ENCODE measurements around the gene IGFL2. TPM values are rescaled to one million over a fixed set of nuclear protein-coding genes. Genes with fewer than 3 reads are reported as not detected.

The IGFL2 gene
- total and polyA plus RNA-seq, 5 donors from 2014 or later, result 0.36 to 0.98 (median 0.94) TPM; not detected in 2

DNA sequence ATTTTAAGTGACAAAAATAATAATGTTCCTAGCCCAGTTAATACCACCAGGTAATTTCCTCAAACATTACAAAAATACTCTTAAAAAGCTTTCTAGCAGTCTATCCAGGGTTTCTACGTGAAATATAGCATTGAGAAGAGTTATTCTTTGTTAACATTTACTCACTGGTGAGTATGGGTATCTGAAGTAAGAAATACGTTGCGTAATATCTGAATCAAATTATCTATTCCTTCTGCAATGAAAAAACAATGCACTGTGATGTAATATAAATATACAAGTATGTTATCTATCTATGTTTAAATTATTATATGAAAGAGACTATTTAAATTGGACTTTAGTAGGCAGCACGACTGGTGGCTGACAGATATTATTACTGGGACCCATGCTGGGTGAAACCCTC, 5.7 kb upstream of the IGFL2 start:
- no peak overlapping the region for H3K4me3 Mint-ChIP-seq
- H3K27ac ChIP-seq (ENCODE audit: insufficient read depth, low read length, poor library complexity, severe bottlenecking), result no peak overlapping the region
- DNase-seq (no peak), ATAC-seq (ENCODE audit: low read depth in 2 of 2) (no peak)
- no peaks in the 10 kb centered on the region for H3K9me3 ChIP-seq (ENCODE audit: control insufficient read depth in 2 of 2, low read length in 2 of 2)
- no peak overlapping the region for H3K4me3 ChIP-seq (ENCODE audit: low read depth, low read length)
- H3K27me3 Mint-ChIP-seq, result peaks cover 34% of the 10 kb centered on the region
- peaks cover 0 to 2% (median 0%) of the 10 kb centered on the region in 7 donors for H3K9me3 Mint-ChIP-seq
- peaks cover 7% of the 10 kb centered on the region for H3K27me3 ChIP-seq (ENCODE audit: control insufficient read depth, insufficient read depth, low read length)
- no peaks in the 10 kb centered on the region for H3K4me1 Mint-ChIP-seq
- H3K36me3 ChIP-seq (ENCODE audit: control insufficient read depth, insufficient read depth, low read length), result no peaks in the 10 kb centered on the region
- no peak overlapping the region for H3K27ac Mint-ChIP-seq
- H3K4me1 ChIP-seq (ENCODE audit: control insufficient read depth, insufficient read depth, low read length, poor library complexity, severe bottlenecking), result no peaks in the 10 kb centered on the region
- H3K36me3 Mint-ChIP-seq, result no peaks in the 10 kb centered on the region

DNA sequence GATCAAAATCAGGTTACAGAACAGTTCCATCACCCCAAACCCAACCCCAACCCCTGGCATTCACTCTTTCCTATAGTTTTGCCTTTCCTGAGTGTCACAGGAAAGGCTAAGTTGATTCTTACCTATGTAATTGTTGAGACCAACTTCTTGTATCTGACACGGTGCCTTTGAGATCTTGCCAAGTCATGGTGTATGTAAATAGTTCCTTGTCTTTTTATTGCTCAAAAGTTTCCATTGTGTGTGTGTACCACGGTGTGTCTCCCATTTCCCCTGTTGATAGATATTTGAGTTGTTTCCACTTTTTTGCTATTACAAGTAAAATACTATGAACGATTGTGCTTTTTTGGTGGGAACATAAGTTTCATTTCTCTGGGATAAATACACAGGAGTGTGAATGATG, 3.3 kb upstream of the IGFL2 start:
- H3K36me3 Mint-ChIP-seq, result no peaks in the 10 kb centered on the region
- no peak for ATAC-seq (ENCODE audit: low read depth in 2 of 2)

DNA sequence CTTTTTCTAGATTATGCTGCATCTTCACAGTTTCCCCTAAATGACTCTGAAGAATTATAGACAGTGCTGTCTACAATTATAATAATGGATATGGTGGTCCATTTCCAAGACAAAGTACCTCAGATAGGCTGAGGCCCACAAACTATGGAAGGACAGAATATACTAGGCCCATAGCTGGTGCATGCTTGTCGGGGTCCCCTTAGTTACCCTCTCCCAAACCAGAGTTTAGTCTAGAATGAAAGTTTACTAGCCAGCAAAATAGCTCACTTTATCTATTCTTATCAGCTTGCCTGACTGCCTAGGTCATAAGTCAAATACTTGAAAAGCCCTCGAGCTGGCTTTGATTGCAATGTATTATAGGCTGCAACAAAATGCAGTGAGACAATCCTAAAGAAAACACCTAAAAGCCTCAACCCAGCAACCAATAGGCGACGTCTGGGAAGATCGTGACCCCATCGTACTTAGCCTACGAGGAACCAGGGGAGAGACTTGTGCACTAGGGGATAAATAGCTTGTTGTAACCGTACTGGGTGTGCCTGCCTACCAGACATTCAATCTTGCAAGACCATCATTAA, 785 bp upstream of the IGFL2 start:
- H3K4me1 Mint-ChIP-seq, result no peaks in the 10 kb centered on the region
- peaks cover 7% of the 10 kb centered on the region for H3K27me3 ChIP-seq (ENCODE audit: control insufficient read depth, insufficient read depth, low read length)
- peaks cover 41% of the 10 kb centered on the region for H3K27me3 Mint-ChIP-seq
- H3K9me3 ChIP-seq (ENCODE audit: control insufficient read depth in 2 of 2, low read length in 2 of 2), result no peaks in the 10 kb centered on the region
- no peak overlapping the region for H3K4me3 Mint-ChIP-seq
- no peaks in the 10 kb centered on the region for H3K36me3 Mint-ChIP-seq
- DNase-seq, result no peak
- no peaks in the 10 kb centered on the region for H3K4me1 ChIP-seq (ENCODE audit: control insufficient read depth, insufficient read depth, low read length, poor library complexity, severe bottlenecking)
- H3K4me3 ChIP-seq (ENCODE audit: low read depth, low read length), result no peak overlapping the region
- no peak overlapping the region for H3K27ac Mint-ChIP-seq
- no peak for ATAC-seq (ENCODE audit: low read depth in 2 of 2)
- no peak overlapping the region for H3K27ac ChIP-seq (ENCODE audit: insufficient read depth, low read length, poor library complexity, severe bottlenecking)
- no peaks in the 10 kb centered on the region for H3K36me3 ChIP-seq (ENCODE audit: control insufficient read depth, insufficient read depth, low read length)
- H3K9me3 Mint-ChIP-seq, result peaks cover 0 to 3% (median 0%) of the 10 kb centered on the region in 7 donors

More for the DNA sequence above, 3.3 kb upstream of the IGFL2 start:
- H3K27ac Mint-ChIP-seq, result no peak overlapping the region
- H3K4me1 ChIP-seq (ENCODE audit: control insufficient read depth, insufficient read depth, low read length, poor library complexity, severe bottlenecking), result no peaks in the 10 kb centered on the region
- peaks cover 0 to 3% (median 0%) of the 10 kb centered on the region in 7 donors for H3K9me3 Mint-ChIP-seq
- H3K27me3 ChIP-seq (ENCODE audit: control insufficient read depth, insufficient read depth, low read length), result peaks cover 4% of the 10 kb centered on the region
- no peaks in the 10 kb centered on the region for H3K36me3 ChIP-seq (ENCODE audit: control insufficient read depth, insufficient read depth, low read length)
- no peak overlapping the region for H3K4me3 ChIP-seq (ENCODE audit: low read depth, low read length)
- no peak for DNase-seq
- peaks cover 51% of the 10 kb centered on the region for H3K27me3 Mint-ChIP-seq
- H3K4me1 Mint-ChIP-seq, result no peaks in the 10 kb centered on the region
- no peak overlapping the region for H3K27ac ChIP-seq (ENCODE audit: insufficient read depth, low read length, poor library complexity, severe bottlenecking)
- H3K9me3 ChIP-seq (ENCODE audit: control insufficient read depth in 2 of 2, low read length in 2 of 2), result no peaks in the 10 kb centered on the region
- H3K4me3 Mint-ChIP-seq, result no peak overlapping the region

DNA sequence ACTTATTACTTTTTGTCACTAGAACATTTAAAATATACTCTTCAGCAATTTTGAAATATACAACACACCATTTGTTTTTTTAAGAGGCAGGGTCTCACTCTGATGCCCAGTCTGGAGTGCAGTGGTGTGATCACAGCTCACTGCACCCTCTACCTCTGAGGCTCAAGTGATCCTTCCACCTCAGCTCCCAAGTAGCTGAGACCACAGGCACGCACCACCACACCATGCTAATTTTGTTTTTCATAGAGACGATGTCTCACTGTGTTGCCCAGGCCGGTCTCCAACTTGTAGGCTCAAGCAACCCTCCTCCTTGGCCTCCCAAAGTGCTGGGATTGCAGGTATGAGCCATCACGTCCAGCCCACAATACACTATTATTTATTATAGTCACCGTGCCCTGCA, 2.6 kb downstream of the IGFL2 start:
- no peaks in the 10 kb centered on the region for H3K4me1 Mint-ChIP-seq
- H3K9me3 Mint-ChIP-seq, result peaks cover 0 to 3% (median 0%) of the 10 kb centered on the region in 7 donors
- DNase-seq (no peak), ATAC-seq (ENCODE audit: low read depth in 2 of 2) (no peak)
- H3K4me3 Mint-ChIP-seq, result no peak overlapping the region
- peaks cover 42% of the 10 kb centered on the region for H3K27me3 Mint-ChIP-seq
- Histone ChIP-seq H3K4me1 (ENCODE audit: control insufficient read depth, insufficient read depth, low read length, poor library complexity, severe bottlenecking) (no peaks in the 10 kb centered on the region), H3K27ac (ENCODE audit: insufficient read depth, low read length, poor library complexity, severe bottlenecking) (no peak overlapping the region), H3K27me3 (ENCODE audit: control insufficient read depth, insufficient read depth, low read length) (peaks cover 11% of the 10 kb centered on the region), H3K36me3 (ENCODE audit: control insufficient read depth, insufficient read depth, low read length) (no peaks in the 10 kb centered on the region), H3K4me3 (ENCODE audit: low read depth, low read length) (no peak overlapping the region), H3K9me3 (ENCODE audit: control insufficient read depth in 2 of 2, low read length in 2 of 2) (no peaks in the 10 kb centered on the region)
- H3K36me3 Mint-ChIP-seq, result no peaks in the 10 kb centered on the region
- H3K27ac Mint-ChIP-seq, result no peak overlapping the region

DNA sequence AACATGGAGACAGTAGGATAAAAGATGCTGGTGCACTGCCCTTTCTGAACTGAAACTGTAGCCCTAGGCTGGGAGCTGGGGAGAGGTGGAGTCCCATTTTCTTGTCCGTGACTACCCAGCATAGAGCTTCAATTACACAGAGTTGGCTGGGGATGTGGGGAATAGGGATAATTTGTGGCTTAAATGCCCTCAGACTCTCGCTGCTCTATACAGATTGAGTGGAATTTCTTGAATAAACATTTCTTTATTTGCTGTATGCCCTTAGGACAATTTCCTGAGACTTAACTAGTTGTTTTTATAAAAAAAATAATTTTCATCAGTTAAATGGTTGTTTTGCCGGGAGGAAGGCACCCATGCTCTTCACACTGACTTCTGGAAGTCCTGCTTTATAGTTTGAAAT, 7.2 kb downstream of the IGFL2 start:
- Histone ChIP-seq H3K36me3 (ENCODE audit: control insufficient read depth, insufficient read depth, low read length) (no peaks in the 10 kb centered on the region), H3K27ac (ENCODE audit: insufficient read depth, low read length, poor library complexity, severe bottlenecking) (no peak overlapping the region), H3K27me3 (ENCODE audit: control insufficient read depth, insufficient read depth, low read length) (peaks cover 17% of the 10 kb centered on the region), H3K4me1 (ENCODE audit: control insufficient read depth, insufficient read depth, low read length, poor library complexity, severe bottlenecking) (no peaks in the 10 kb centered on the region), H3K4me3 (ENCODE audit: low read depth, low read length) (no peak overlapping the region), H3K9me3 (ENCODE audit: control insufficient read depth in 2 of 2, low read length in 2 of 2) (no peaks in the 10 kb centered on the region)
- ATAC-seq (ENCODE audit: low read depth in 2 of 2) (no peak), DNase-seq (no peak)
- Mint-ChIP-seq H3K27ac (no peak overlapping the region), H3K36me3 (no peaks in the 10 kb centered on the region), H3K9me3 (peaks cover 0 to 2% (median 0%) of the 10 kb centered on the region in 7 donors), H3K27me3 (peaks cover 29% of the 10 kb centered on the region), H3K4me3 (no peak overlapping the region), H3K4me1 (no peaks in the 10 kb centered on the region)

DNA sequence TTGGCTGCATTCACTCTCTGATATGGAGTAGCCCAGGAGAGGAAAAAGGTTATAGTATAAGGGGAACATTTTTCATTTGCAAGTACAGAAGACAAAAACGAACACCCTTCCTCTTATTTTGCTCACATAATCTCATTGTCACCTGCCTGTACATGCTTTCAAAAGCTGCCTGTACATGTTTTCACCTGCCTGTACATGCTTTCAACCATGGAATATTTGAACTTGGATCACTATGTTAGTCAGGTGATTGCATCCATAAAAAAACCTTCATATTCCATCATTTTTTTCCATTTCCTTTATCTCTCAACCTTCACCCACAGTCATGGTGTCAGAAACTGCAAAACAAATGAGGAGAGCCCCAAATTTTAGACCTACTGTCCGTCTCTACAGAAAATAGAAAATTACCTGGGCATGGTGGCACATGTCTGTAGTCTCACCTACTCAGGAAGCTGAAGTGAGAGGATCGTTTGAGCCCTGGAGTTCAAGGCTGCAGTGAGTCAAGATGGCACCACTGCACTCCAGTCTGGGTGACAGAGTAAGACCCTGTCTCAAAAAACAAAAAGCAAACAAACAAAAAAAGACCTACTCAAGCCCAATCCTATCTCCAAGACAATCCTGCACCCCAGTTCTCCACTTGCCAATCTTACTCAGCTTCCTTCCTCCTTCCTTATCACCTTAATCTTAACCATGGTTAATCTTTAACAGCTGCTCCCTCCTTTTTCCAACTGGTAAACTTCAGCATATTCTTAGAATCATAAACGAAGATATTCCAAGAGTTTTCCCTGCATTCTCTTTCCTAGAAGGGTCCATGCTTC, 11.6 kb downstream of the IGFL2 start:
- Mint-ChIP-seq H3K9me3 (peaks cover 0 to 18% (median 7%) of the 10 kb centered on the region in 7 donors), H3K27ac (no peak overlapping the region), H3K4me3 (no peak overlapping the region), H3K36me3 (peaks cover 4% of the 10 kb centered on the region), H3K27me3 (peaks cover 21% of the 10 kb centered on the region), H3K4me1 (no peaks in the 10 kb centered on the region)
- peaks cover 2 to 18% of the 10 kb centered on the region in 2 experiments for H3K9me3 ChIP-seq (ENCODE audit: control insufficient read depth in 2 of 2, low read length in 2 of 2)
- ATAC-seq (ENCODE audit: low read depth in 2 of 2) (no peak), DNase-seq (no peak)
- H3K4me1 ChIP-seq (ENCODE audit: control insufficient read depth, insufficient read depth, low read length, poor library complexity, severe bottlenecking), result no peaks in the 10 kb centered on the region
- no peak overlapping the region for H3K4me3 ChIP-seq (ENCODE audit: low read depth, low read length)
- H3K27ac ChIP-seq (ENCODE audit: insufficient read depth, low read length, poor library complexity, severe bottlenecking), result no peak overlapping the region
- peaks cover 17% of the 10 kb centered on the region for H3K27me3 ChIP-seq (ENCODE audit: control insufficient read depth, insufficient read depth, low read length)
- H3K36me3 ChIP-seq (ENCODE audit: control insufficient read depth, insufficient read depth, low read length), result no peaks in the 10 kb centered on the region

DNA sequence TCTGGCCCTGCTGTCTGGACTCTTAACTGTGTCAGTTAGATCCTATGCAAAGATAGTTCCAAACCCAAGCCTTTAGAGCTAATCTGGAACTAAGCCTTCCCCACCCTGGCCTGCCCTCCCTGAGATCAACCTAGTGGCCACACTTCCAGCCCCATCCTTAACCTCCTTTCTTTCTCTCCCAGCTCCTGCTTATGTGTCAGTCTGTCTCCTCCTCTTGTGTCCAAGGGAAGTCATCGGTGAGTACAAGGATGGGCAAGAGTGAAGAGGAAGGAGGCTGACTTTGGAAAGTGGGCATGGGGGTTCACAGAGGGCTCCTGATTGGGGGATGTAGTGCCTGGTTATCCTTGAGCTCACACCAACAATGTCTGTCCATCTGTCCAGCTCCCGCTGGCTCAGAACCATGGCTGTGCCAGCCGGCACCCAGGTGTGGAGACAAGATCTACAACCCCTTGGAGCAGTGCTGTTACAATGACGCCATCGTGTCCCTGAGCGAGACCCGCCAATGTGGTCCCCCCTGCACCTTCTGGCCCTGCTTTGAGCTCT, 12.3 kb downstream of the IGFL2 start:
- Mint-ChIP-seq H3K9me3 (peaks cover 0 to 18% (median 7%) of the 10 kb centered on the region in 7 donors), H3K4me1 (no peaks in the 10 kb centered on the region), H3K4me3 (no peak overlapping the region), H3K36me3 (peaks cover 4% of the 10 kb centered on the region), H3K27ac (no peak overlapping the region), H3K27me3 (peaks cover 21% of the 10 kb centered on the region)
- Histone ChIP-seq H3K27ac (ENCODE audit: insufficient read depth, low read length, poor library complexity, severe bottlenecking) (no peak overlapping the region), H3K9me3 (ENCODE audit: control insufficient read depth in 2 of 2, low read length in 2 of 2) (peaks cover 2 to 18% of the 10 kb centered on the region in 2 experiments), H3K36me3 (ENCODE audit: control insufficient read depth, insufficient read depth, low read length) (no peaks in the 10 kb centered on the region), H3K4me3 (ENCODE audit: low read depth, low read length) (no peak overlapping the region), H3K4me1 (ENCODE audit: control insufficient read depth, insufficient read depth, low read length, poor library complexity, severe bottlenecking) (no peaks in the 10 kb centered on the region), H3K27me3 (ENCODE audit: control insufficient read depth, insufficient read depth, low read length) (peaks cover 12% of the 10 kb centered on the region)
- ATAC-seq (ENCODE audit: low read depth in 2 of 2) (no peak), DNase-seq (no peak)
